ENCODE results near the gene EDRF1. TPM values are rescaled to one million over a fixed set of nuclear protein-coding genes. Genes with fewer than 3 reads are reported as not detected.

The EDRF1 gene
- total RNA-seq, 1 experiment from 2014 or later = 40.5 TPM

DNA sequence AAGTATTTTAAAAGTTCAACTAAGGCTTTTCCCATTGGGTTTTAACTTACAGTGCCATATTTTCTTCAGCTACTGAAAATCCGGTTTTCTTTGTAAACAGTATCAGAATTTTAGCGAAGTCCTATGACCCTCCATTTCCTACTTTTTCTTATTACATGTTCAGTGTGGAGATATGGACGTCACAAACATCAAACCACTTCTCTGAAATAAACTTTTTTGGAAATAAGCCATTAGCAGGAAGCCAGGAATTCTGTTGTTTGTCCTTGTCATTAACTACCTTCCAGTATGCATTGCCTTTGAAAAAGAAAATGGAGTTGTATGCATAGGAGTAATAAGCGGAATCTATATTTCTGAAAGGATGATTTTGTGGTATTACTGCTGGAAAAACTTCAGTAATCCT is 47.0 kb downstream of the EDRF1 start:
- BruUV-seq (replicated peaks) = no TSS peak
- Histone ChIP-seq H3K36me3 (ENCODE audit: insufficient read depth, low read length, poor library complexity, severe bottlenecking) (peaks cover 31% of the 10 kb centered on the region), H3K27me3 (replicated peaks; ENCODE audit: insufficient read depth, low read depth, low read length, poor library complexity) (no peaks in the 10 kb centered on the region), H3K9me3 (ENCODE audit: low read depth, low read length, poor library complexity, severe bottlenecking) (no peaks in the 10 kb centered on the region), H3K4me3 (ENCODE audit: low read depth, low read length, poor library complexity, severe bottlenecking) (no peak overlapping the region), H3K4me1 (ENCODE audit: insufficient read depth, low read length, poor library complexity, severe bottlenecking) (no peaks in the 10 kb centered on the region), H3K27ac (ENCODE audit: low read depth, low read length, poor library complexity, severe bottlenecking) (no peak overlapping the region)
- intact Hi-C loops (cut with micrococcal nuclease; ENCODE audit: unreplicated experiment) = no loop called here
- ChIA-PET POLR2A (ENCODE audit: low non-redundant PET) (no interaction called here), CTCF (no interaction called here)
- TF ChIP-seq, protein P1, sequence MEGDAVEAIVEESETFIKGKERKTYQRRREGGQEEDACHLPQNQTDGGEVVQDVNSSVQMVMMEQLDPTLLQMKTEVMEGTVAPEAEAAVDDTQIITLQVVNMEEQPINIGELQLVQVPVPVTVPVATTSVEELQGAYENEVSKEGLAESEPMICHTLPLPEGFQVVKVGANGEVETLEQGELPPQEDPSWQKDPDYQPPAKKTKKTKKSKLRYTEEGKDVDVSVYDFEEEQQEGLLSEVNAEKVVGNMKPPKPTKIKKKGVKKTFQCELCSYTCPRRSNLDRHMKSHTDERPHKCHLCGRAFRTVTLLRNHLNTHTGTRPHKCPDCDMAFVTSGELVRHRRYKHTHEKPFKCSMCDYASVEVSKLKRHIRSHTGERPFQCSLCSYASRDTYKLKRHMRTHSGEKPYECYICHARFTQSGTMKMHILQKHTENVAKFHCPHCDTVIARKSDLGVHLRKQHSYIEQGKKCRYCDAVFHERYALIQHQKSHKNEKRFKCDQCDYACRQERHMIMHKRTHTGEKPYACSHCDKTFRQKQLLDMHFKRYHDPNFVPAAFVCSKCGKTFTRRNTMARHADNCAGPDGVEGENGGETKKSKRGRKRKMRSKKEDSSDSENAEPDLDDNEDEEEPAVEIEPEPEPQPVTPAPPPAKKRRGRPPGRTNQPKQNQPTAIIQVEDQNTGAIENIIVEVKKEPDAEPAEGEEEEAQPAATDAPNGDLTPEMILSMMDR (conservative IDR thresholded peaks at IDR 0.05; ENCODE audit: low read depth, low read length) = no peak
- no peak for TF ChIP-seq EZH2 (IDR thresholded peaks at IDR 0.05; ENCODE audit: borderline replicate concordance, low read depth, low read length, poor library complexity, severe bottlenecking)
- no peak for DNase-seq (ENCODE audit: low spot score)

DNA sequence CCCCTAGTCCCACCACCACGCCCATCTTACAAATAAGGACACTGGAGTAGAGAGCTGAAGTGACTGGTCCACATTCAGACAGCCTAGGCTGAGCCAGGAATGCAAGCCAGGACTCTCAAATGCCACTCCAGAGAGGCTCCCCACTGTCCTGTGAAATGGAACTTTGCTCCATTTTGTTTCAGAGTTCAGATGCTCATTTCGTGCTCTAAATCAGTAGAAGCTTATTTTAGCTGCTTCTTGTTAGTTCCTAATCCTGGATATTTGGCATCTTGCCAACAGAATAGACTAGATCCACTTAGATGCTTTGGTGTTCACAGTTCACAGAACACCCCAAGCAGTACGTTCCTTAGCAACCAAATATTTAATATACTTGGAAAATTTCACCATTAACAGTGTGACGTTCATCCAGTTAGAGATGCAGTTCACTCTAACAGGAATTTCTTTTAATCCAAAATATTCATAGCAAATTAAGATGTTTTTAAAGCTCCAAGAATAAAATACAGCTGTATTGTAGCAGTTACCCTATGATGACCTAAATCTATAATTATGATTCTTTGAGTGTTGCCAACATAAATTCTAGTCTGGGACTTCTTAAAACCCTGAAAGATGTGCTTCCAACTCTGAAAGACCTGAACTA is 48.8 kb downstream of the EDRF1 start:
- peak; percentile 49 for DNase-seq (ENCODE audit: low spot score)
- POLR2A ChIA-PET (ENCODE audit: low non-redundant PET) = no interaction called here
- H3K9me3 ChIP-seq (ENCODE audit: low read depth, low read length, poor library complexity, severe bottlenecking) = no peaks in the 10 kb centered on the region
- H3K4me3 ChIP-seq (ENCODE audit: low read depth, low read length, poor library complexity, severe bottlenecking) = no peak overlapping the region
- no peaks in the 10 kb centered on the region for H3K27me3 ChIP-seq (replicated peaks; ENCODE audit: insufficient read depth, low read depth, low read length, poor library complexity)
- no peak overlapping the region for H3K27ac ChIP-seq (ENCODE audit: low read depth, low read length, poor library complexity, severe bottlenecking)
- no peaks in the 10 kb centered on the region for H3K4me1 ChIP-seq (ENCODE audit: insufficient read depth, low read length, poor library complexity, severe bottlenecking)
- intact Hi-C loops (cut with micrococcal nuclease; ENCODE audit: unreplicated experiment) = no loop called here
- no TSS peak for BruUV-seq (replicated peaks)
- peaks cover 15% of the 10 kb centered on the region for H3K36me3 ChIP-seq (ENCODE audit: insufficient read depth, low read length, poor library complexity, severe bottlenecking)
- CTCF ChIA-PET = no interaction called here
- TF ChIP-seq EZH2 (IDR thresholded peaks at IDR 0.05; ENCODE audit: borderline replicate concordance, low read depth, low read length, poor library complexity, severe bottlenecking) = no peak
- TF ChIP-seq, protein P1 (conservative IDR thresholded peaks at IDR 0.05; ENCODE audit: low read depth, low read length) = no peak

DNA sequence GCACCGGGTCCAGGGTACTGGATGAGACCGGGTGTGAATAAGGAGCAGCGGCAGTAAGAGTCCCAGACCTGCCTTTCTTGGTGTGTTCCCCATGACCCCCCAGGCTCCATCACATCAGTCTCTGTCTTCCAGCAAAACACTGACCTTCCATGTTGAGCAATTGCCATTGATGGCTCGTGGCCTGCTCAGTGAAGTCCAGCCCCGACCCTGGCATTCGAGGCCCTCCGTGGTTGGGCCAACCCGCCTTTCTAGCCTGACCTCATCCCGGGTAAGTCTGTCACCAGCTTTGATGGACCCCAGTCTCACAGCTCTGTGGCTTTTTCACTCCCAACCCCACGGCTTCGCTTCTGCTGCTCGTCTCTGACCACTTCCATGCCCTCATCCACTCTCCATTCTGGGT is 49.7 kb downstream of the EDRF1 start:
- no peak for DNase-seq (ENCODE audit: low spot score)
- Histone ChIP-seq H3K4me3 (ENCODE audit: low read depth, low read length, poor library complexity, severe bottlenecking) (no peak overlapping the region), H3K4me1 (ENCODE audit: insufficient read depth, low read length, poor library complexity, severe bottlenecking) (no peaks in the 10 kb centered on the region), H3K27me3 (replicated peaks; ENCODE audit: insufficient read depth, low read depth, low read length, poor library complexity) (no peaks in the 10 kb centered on the region), H3K9me3 (ENCODE audit: low read depth, low read length, poor library complexity, severe bottlenecking) (no peaks in the 10 kb centered on the region), H3K36me3 (ENCODE audit: insufficient read depth, low read length, poor library complexity, severe bottlenecking) (peaks cover 7% of the 10 kb centered on the region), H3K27ac (ENCODE audit: low read depth, low read length, poor library complexity, severe bottlenecking) (no peak overlapping the region)
- ChIA-PET POLR2A (ENCODE audit: low non-redundant PET) (no interaction called here), CTCF (no interaction called here)
- BruUV-seq (replicated peaks) = no TSS peak
- intact Hi-C loops (cut with micrococcal nuclease; ENCODE audit: unreplicated experiment) = no loop called here
- TF ChIP-seq EZH2 (IDR thresholded peaks at IDR 0.05; ENCODE audit: borderline replicate concordance, low read depth, low read length, poor library complexity, severe bottlenecking) = no peak
- TF ChIP-seq, protein P1 (conservative IDR thresholded peaks at IDR 0.05; ENCODE audit: low read depth, low read length) = no peak

All from A673 (cell line).